ENCODE results near the gene PXN.

The PXN gene

DNA sequence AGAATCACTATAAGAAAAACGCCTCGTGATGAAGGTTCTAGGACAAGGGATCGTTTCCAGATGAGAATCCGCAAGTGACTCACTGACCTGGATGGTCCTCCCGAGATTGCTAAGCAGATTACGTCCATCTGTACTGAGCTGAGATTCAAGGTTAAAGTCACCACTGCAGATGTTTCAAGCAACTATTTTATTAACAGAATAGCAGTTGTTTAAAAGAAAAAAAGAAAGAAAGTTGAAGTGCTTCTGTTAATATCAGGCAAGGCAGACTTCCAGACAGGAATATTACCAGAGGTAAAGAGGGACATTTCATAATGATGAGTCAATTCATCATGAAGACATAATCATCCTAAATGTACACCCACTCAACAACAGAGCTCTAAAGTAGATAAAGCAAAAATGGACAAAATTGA is 17.9 kb downstream of the PXN start:
- H3K4me1 ChIP-seq (ENCODE audit: control insufficient read depth, insufficient read depth, low read length): no peaks in the 10 kb centered on the region
- no peak overlapping the region for H3K4me3 ChIP-seq (ENCODE audit: low read depth, low read length)

DNA sequence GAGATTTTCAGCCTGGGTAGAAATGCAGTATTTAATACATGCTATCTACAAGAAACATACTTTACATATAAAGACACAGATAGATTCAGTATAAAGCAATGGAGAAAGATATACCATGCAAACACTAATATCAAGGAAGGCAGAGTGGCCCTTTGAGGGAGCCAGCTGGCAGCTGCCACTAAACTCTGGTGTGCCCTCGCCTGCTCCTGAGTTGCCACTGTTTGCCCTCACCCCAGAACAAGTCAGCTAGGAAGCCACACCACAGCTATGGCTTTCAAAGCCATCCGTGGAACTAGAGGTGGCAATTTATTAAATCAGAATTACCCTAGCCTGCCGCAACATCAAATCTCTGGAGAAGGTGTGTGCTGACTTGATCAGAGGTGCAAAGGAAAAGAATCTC is 18.3 kb downstream of the PXN start:
- Histone ChIP-seq H3K27ac (ENCODE audit: extremely low read depth, low read depth, low read length) (no peak overlapping the region), H3K4me1 (ENCODE audit: control insufficient read depth, insufficient read depth, low read length) (no peaks in the 10 kb centered on the region), H3K36me3 (ENCODE audit: control insufficient read depth in 2 of 2, insufficient read depth in 1 of 2, low read length in 2 of 2) (no peaks in the 10 kb centered on the region), H3K9me3 (ENCODE audit: control insufficient read depth, insufficient read depth, low read depth, low read length) (no peaks in the 10 kb centered on the region), H3K4me3 (ENCODE audit: low read depth, low read length) (no peak overlapping the region)
- TF ChIP-seq ZNF404 (tag by site-specific recombination; IDR thresholded peaks at IDR 0.05) (no peak), ZIC2 (tag by site-specific recombination; IDR thresholded peaks at IDR 0.05) (no peak), ZNF366 (tag by site-specific recombination; conservative IDR thresholded peaks at IDR 0.05) (no peak), ZNF558 (tag by site-specific recombination; IDR thresholded peaks at IDR 0.05) (no peak), GLIS1 (tag by site-specific recombination; IDR thresholded peaks at IDR 0.05) (no peak), ZNF354C (tag by site-specific recombination; IDR thresholded peaks at IDR 0.05; ENCODE audit: borderline replicate concordance, low read depth) (no peak), BCL11A (tag by site-specific recombination; IDR thresholded peaks at IDR 0.05; ENCODE audit: low read depth) (no peak), ZFP69B (tag by site-specific recombination; IDR thresholded peaks at IDR 0.05) (no peak), ZNF23 (tag by site-specific recombination; IDR thresholded peaks at IDR 0.05; ENCODE audit: borderline replicate concordance) (no peak), ZSCAN23 (tag by site-specific recombination; IDR thresholded peaks at IDR 0.05) (no peak)
- TF ChIP-seq, protein P1, sequence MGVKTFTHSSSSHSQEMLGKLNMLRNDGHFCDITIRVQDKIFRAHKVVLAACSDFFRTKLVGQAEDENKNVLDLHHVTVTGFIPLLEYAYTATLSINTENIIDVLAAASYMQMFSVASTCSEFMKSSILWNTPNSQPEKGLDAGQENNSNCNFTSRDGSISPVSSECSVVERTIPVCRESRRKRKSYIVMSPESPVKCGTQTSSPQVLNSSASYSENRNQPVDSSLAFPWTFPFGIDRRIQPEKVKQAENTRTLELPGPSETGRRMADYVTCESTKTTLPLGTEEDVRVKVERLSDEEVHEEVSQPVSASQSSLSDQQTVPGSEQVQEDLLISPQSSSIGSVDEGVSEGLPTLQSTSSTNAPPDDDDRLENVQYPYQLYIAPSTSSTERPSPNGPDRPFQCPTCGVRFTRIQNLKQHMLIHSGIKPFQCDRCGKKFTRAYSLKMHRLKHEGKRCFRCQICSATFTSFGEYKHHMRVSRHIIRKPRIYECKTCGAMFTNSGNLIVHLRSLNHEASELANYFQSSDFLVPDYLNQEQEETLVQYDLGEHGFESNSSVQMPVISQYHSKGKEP (tag by site-specific recombination; IDR thresholded peaks at IDR 0.05): no peak
- TF ChIP-seq, protein P2, sequence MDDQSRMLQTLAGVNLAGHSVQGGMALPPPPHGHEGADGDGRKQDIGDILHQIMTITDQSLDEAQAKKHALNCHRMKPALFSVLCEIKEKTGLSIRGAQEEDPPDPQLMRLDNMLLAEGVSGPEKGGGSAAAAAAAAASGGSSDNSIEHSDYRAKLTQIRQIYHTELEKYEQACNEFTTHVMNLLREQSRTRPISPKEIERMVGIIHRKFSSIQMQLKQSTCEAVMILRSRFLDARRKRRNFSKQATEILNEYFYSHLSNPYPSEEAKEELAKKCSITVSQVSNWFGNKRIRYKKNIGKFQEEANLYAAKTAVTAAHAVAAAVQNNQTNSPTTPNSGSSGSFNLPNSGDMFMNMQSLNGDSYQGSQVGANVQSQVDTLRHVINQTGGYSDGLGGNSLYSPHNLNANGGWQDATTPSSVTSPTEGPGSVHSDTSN (CRISPR knock-in tag; IDR thresholded peaks at IDR 0.05): no peak
- TF ChIP-seq, protein P3, sequence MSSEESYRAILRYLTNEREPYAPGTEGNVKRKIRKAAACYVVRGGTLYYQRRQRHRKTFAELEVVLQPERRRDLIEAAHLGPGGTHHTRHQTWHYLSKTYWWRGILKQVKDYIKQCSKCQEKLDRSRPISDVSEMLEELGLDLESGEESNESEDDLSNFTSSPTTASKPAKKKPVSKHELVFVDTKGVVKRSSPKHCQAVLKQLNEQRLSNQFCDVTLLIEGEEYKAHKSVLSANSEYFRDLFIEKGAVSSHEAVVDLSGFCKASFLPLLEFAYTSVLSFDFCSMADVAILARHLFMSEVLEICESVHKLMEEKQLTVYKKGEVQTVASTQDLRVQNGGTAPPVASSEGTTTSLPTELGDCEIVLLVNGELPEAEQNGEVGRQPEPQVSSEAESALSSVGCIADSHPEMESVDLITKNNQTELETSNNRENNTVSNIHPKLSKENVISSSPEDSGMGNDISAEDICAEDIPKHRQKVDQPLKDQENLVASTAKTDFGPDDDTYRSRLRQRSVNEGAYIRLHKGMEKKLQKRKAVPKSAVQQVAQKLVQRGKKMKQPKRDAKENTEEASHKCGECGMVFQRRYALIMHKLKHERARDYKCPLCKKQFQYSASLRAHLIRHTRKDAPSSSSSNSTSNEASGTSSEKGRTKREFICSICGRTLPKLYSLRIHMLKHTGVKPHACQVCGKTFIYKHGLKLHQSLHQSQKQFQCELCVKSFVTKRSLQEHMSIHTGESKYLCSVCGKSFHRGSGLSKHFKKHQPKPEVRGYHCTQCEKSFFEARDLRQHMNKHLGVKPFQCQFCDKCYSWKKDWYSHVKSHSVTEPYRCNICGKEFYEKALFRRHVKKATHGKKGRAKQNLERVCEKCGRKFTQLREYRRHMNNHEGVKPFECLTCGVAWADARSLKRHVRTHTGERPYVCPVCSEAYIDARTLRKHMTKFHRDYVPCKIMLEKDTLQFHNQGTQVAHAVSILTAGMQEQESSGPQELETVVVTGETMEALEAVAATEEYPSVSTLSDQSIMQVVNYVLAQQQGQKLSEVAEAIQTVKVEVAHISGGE (tag by site-specific recombination; conservative IDR thresholded peaks at IDR 0.05; ENCODE audit: low read depth): no peak
- TF ChIP-seq, protein P4, sequence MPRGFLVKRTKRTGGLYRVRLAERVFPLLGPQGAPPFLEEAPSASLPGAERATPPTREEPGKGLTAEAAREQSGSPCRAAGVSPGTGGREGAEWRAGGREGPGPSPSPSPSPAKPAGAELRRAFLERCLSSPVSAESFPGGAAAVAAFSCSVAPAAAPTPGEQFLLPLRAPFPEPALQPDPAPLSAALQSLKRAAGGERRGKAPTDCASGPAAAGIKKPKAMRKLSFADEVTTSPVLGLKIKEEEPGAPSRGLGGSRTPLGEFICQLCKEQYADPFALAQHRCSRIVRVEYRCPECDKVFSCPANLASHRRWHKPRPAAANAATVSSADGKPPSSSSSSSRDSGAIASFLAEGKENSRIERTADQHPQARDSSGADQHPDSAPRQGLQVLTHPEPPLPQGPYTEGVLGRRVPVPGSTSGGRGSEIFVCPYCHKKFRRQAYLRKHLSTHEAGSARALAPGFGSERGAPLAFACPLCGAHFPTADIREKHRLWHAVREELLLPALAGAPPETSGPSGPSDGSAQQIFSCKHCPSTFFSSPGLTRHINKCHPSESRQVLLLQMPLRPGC (tag by site-specific recombination; IDR thresholded peaks at IDR 0.05): no peak
- TF ChIP-seq, protein P5, sequence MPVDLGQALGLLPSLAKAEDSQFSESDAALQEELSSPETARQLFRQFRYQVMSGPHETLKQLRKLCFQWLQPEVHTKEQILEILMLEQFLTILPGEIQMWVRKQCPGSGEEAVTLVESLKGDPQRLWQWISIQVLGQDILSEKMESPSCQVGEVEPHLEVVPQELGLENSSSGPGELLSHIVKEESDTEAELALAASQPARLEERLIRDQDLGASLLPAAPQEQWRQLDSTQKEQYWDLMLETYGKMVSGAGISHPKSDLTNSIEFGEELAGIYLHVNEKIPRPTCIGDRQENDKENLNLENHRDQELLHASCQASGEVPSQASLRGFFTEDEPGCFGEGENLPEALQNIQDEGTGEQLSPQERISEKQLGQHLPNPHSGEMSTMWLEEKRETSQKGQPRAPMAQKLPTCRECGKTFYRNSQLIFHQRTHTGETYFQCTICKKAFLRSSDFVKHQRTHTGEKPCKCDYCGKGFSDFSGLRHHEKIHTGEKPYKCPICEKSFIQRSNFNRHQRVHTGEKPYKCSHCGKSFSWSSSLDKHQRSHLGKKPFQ (tag by site-specific recombination; IDR thresholded peaks at IDR 0.05): no peak
- TF ChIP-seq, protein P6, sequence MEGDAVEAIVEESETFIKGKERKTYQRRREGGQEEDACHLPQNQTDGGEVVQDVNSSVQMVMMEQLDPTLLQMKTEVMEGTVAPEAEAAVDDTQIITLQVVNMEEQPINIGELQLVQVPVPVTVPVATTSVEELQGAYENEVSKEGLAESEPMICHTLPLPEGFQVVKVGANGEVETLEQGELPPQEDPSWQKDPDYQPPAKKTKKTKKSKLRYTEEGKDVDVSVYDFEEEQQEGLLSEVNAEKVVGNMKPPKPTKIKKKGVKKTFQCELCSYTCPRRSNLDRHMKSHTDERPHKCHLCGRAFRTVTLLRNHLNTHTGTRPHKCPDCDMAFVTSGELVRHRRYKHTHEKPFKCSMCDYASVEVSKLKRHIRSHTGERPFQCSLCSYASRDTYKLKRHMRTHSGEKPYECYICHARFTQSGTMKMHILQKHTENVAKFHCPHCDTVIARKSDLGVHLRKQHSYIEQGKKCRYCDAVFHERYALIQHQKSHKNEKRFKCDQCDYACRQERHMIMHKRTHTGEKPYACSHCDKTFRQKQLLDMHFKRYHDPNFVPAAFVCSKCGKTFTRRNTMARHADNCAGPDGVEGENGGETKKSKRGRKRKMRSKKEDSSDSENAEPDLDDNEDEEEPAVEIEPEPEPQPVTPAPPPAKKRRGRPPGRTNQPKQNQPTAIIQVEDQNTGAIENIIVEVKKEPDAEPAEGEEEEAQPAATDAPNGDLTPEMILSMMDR (tag by site-specific recombination; IDR thresholded peaks at IDR 0.05): no peak
- CTCF ChIA-PET: interaction anchor here (1.5 to 5.0 kb wide), 3 partner anchors 12 to 18 kb away, joined by 11 to 41 read pairs (median 18); no protein-coding TSS in a partner anchor
- POLR2A ChIA-PET: interaction anchor here (0.7 to 1.9 kb wide), 4 partner anchors 12 to 46 kb away, joined by 3 to 11 read pairs (median 4); partner anchors contain the start of gene RPLP0

More for the DNA sequence above, 17.9 kb downstream of the PXN start:
- Histone ChIP-seq H3K36me3 (ENCODE audit: control insufficient read depth in 2 of 2, insufficient read depth in 1 of 2, low read length in 2 of 2) (no peaks in the 10 kb centered on the region), H3K27ac (ENCODE audit: extremely low read depth, low read depth, low read length) (no peak overlapping the region), H3K9me3 (ENCODE audit: control insufficient read depth, insufficient read depth, low read depth, low read length) (no peaks in the 10 kb centered on the region)
- ChIA-PET CTCF (interaction anchor here (0.7 to 5.0 kb wide), 6 partner anchors 10 to 19 kb away, joined by 3 to 41 read pairs (median 9); partner anchors contain the start of gene PXN), POLR2A (interaction anchor here (0.7 to 2.1 kb wide), 5 partner anchors 12 to 47 kb away, joined by 3 to 11 read pairs (median 6); partner anchors contain the start of genes RNU4-2 and RPLP0)
- no peak for TF ChIP-seq ZSCAN23 (tag by site-specific recombination; IDR thresholded peaks at IDR 0.05)
- peak; percentile 23; the same call in 1 of the 2 replicates for TF ChIP-seq PRDM1 (tag by site-specific recombination; IDR thresholded peaks at IDR 0.05)

Data from HEK293 (cell line).